ENCODE data around the gene RNF215.

- TF ChIP-seq CTCF (conservative IDR thresholded peaks at IDR 0.05) (no peak), EZH2 (IDR thresholded peaks at IDR 0.05; ENCODE audit: low read depth) (no peak)
These were observed 15.2 kb downstream of the RNF215 start for GRCh38 chr22:30371981-30372380.
